ENCODE results near the gene ICAM5. TPM values are rescaled to one million over a fixed set of nuclear protein-coding genes. Genes with fewer than 3 reads are reported as not detected.

Gene ICAM5
- total and polyA plus RNA-seq, 10 of the 15 experiments (the other 5 are each of a cell fraction or from before 2014, with no cell fraction given): 0.14 to 4.6 (median 0.94) TPM; not detected in 2

DNA sequence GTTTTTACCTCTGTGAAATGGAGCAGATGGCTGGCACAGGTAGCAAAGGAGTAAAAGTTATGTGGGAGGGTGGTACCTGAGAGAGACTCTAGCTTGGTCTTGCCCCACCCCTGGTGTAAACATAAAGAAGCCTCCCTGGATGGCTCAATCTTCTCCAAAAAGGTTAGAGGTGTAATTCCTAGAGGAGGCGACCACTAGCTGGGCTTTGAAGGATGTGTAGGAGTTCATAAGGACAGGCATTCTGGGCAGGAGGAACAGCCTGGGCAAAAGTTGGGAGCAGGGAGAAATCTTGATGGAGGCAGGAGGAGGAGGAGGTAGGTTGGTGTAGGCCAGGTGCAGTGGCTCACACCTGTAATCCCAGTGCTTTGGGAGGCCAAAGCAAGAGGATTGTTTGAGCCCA is 10.8 kb upstream of the ICAM5 start:
- no peak for FAIRE-seq
- ChIA-PET POLR2A (interaction anchor here (1.1 to 1.8 kb wide), 2 partner anchors 8 to 10 kb away, joined by 4 to 6 read pairs; partner anchors contain the start of genes ICAM1 and ICAM5), RAD21 (ENCODE audit: unreplicated experiment) (interaction anchor here (1.1 to 1.8 kb wide), 2 partner anchors 10 to 112 kb away, joined by 4 to 7 read pairs; partner anchors contain the start of gene ICAM5), SMC1A (ENCODE audit: uncharacterized antibody, unreplicated experiment) (interaction anchor here (0.9 to 3.1 kb wide), 4 partner anchors 10 to 479 kb away, joined by 3 to 17 read pairs (median 9); partner anchors contain the start of gene ICAM5), CTCF (interaction anchor here (1.0 to 2.8 kb wide), 4 partner anchors 10 to 112 kb away, joined by 4 to 11 read pairs (median 6); partner anchors contain the start of gene ICAM5)
- ATAC-seq: no peak
- Histone ChIP-seq H3K9ac (ENCODE audit: control insufficient read depth, insufficient read depth, low read length) (no peak overlapping the region), H2AFZ (ENCODE audit: control insufficient read depth, low read depth, low read length) (no peak overlapping the region), H3K27me3 (replicated peaks in 1 of 2; ENCODE audit: control insufficient read depth in 2 of 2, insufficient read depth in 2 of 2, low read length in 1 of 2) (no peaks in the 10 kb centered on the region), H4K20me1 (ENCODE audit: control insufficient read depth, insufficient read depth) (peaks cover 4% of the 10 kb centered on the region; the same call in 1 of the 2 replicates), H3K36me3 (ENCODE audit: control insufficient read depth in 2 of 2, insufficient read depth in 2 of 2, low read length in 1 of 2) (peaks cover 24 to 26% of the 10 kb centered on the region in 2 experiments; a peak in 3 of 4 replicates), H3K4me1 (ENCODE audit: control insufficient read depth, insufficient read depth, low read length) (peaks cover 5% of the 10 kb centered on the region), H3K4me3 (peak overlapping the region; percentile 47), H3K4me2 (ENCODE audit: control insufficient read depth, insufficient read depth) (peak overlapping the region; percentile 4; the same call in 1 of the 2 replicates), H3K79me2 (ENCODE audit: control insufficient read depth, insufficient read depth, low read length) (peaks cover 44% of the 10 kb centered on the region), H3K27ac (ENCODE audit: control insufficient read depth, insufficient read depth) (no peak overlapping the region), H3K9me3 (replicated peaks; ENCODE audit: control insufficient read depth, insufficient read depth, low read length) (no peaks in the 10 kb centered on the region)
- no peak for TF ChIP-seq MTA2 (IDR thresholded peaks at IDR 0.05; ENCODE audit: low read depth)
- WGBS (ENCODE audit: insufficient coverage, insufficient replicate concordance, low lambda C conversion rate, missing lambda C conversion rate): 31% methylated on average over 1 of the region's 1 CpG
- BruUV-seq (replicated peaks): no TSS peak
- DNase-seq (ENCODE audit: low read depth, low spot score): no peak
- in situ Hi-C loops (cut with MboI): no loop called here
- intact Hi-C loops (cut with micrococcal nuclease; ENCODE audit: unreplicated experiment): no loop called here

DNA sequence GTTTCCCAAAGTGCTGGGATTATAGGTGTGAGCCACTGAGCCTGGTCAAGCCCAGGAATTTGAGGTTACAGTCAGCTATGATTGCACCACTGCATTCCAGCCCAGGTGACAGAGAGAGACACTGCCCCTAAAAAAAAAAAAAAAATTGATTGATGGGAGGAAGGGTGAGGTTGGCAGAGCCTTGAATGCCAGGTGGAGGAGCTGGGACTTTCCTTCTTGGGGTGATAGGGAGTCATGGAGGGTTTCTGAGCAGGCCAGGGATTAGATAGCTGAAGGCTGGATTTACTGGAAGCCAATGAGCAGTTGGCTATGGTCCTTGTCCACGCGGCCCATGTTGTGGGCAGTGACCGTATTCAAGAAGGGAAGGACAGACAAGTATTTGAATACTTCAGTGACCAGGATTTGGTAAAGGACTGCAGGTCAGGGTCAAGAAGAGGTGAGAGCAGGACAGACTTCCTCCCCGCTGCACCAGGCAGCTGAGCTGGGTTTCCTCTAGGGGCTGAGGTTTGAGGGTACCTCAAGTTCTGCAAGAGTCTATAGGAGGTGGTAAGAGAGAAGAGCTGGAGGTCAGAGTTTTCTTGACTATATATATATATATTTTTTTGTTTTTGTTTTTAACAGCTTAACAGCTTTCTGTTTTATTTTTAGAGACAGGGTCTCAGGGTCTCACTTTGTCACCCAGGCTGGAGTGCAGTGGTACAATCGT is 9.9 kb upstream of the ICAM5 start:
- intact Hi-C loops (cut with micrococcal nuclease; ENCODE audit: unreplicated experiment) (no loop called here), in situ Hi-C loops (cut with MboI) (no loop called here)
- RAD21 ChIA-PET (ENCODE audit: unreplicated experiment): interaction anchor here (1.0 to 1.8 kb wide), 6 partner anchors 9 to 111 kb away, joined by 3 to 7 read pairs (median 4); partner anchors contain the start of genes ICAM1 and ICAM5
- no peak for TF ChIP-seq SMC3 (IDR thresholded peaks at IDR 0.05; ENCODE audit: borderline replicate concordance, low read length)
- TF ChIP-seq PKNOX1 (IDR thresholded peaks at IDR 0.05): peak; percentile 60; the same call in 1 of the 2 replicates
- no peak for TF ChIP-seq USF2 (IDR thresholded peaks at IDR 0.05; ENCODE audit: borderline replicate concordance, low read depth, low read length)
- TF ChIP-seq, protein P1, sequence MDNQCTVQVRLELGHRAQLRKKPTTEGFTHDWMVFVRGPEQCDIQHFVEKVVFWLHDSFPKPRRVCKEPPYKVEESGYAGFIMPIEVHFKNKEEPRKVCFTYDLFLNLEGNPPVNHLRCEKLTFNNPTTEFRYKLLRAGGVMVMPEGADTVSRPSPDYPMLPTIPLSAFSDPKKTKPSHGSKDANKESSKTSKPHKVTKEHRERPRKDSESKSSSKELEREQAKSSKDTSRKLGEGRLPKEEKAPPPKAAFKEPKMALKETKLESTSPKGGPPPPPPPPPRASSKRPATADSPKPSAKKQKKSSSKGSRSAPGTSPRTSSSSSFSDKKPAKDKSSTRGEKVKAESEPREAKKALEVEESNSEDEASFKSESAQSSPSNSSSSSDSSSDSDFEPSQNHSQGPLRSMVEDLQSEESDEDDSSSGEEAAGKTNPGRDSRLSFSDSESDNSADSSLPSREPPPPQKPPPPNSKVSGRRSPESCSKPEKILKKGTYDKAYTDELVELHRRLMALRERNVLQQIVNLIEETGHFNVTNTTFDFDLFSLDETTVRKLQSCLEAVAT (IDR thresholded peaks at IDR 0.05): no peak
- TF ChIP-seq, protein P2, sequence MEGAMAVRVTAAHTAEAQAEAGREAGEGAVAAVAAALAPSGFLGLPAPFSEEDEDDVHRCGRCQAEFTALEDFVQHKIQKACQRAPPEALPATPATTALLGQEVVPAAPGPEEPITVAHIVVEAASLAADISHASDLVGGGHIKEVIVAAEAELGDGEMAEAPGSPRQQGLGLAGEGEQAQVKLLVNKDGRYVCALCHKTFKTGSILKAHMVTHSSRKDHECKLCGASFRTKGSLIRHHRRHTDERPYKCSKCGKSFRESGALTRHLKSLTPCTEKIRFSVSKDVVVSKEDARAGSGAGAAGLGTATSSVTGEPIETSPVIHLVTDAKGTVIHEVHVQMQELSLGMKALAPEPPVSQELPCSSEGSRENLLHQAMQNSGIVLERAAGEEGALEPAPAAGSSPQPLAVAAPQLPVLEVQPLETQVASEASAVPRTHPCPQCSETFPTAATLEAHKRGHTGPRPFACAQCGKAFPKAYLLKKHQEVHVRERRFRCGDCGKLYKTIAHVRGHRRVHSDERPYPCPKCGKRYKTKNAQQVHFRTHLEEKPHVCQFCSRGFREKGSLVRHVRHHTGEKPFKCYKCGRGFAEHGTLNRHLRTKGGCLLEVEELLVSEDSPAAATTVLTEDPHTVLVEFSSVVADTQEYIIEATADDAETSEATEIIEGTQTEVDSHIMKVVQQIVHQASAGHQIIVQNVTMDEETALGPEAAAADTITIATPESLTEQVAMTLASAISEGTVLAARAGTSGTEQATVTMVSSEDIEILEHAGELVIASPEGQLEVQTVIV (IDR thresholded peaks at IDR 0.05; ENCODE audit: borderline replicate concordance, partially characterized antibody): no peak
- TF ChIP-seq SMAD5 (IDR thresholded peaks at IDR 0.05; ENCODE audit: low read depth): peak; percentile 16; the same call in 1 of the 2 replicates

More for the DNA sequence above, 9.9 kb upstream of the ICAM5 start:
- FAIRE-seq (no peak), DNase-seq (ENCODE audit: low read depth, low spot score) (no peak), ATAC-seq (peak; percentile 30)
- 51% methylated on average over 5 of the region's 5 CpGs for WGBS (ENCODE audit: insufficient coverage, insufficient replicate concordance, low lambda C conversion rate, missing lambda C conversion rate)
- peaks cover 36% of the 10 kb centered on the region for H3K79me2 ChIP-seq (ENCODE audit: control insufficient read depth, insufficient read depth, low read length)
- peaks cover 4% of the 10 kb centered on the region; the same call in 1 of the 2 replicates for H4K20me1 ChIP-seq (ENCODE audit: control insufficient read depth, insufficient read depth)
- H3K4me1 ChIP-seq (ENCODE audit: control insufficient read depth, insufficient read depth, low read length): peaks cover 11% of the 10 kb centered on the region
- peak overlapping the region; percentile 30 for H3K4me2 ChIP-seq (ENCODE audit: control insufficient read depth, insufficient read depth)
- CTCF ChIA-PET: interaction anchor here (0.7 to 2.8 kb wide), 6 partner anchors 9 to 127 kb away, joined by 3 to 13 read pairs (median 7); partner anchors contain the start of genes ICAM1 and ICAM5
- TSS peak; percentile 50 for BruUV-seq (replicated peaks)
- no peaks in the 10 kb centered on the region for H3K27me3 ChIP-seq (replicated peaks in 1 of 2; ENCODE audit: control insufficient read depth in 2 of 2, insufficient read depth in 2 of 2, low read length in 1 of 2)
- POLR2A ChIA-PET: interaction anchor here (0.5 to 2.2 kb wide), 7 partner anchors 9 to 146 kb away, joined by 3 to 13 read pairs (median 4); partner anchors contain the start of genes ICAM1 and ICAM5
- H3K27ac ChIP-seq (ENCODE audit: control insufficient read depth, insufficient read depth): no peak overlapping the region
- peak overlapping the region; percentile 47; the same call in 1 of the 2 replicates for H3K4me3 ChIP-seq
- H2AFZ ChIP-seq (ENCODE audit: control insufficient read depth, low read depth, low read length): no peak overlapping the region
- H3K36me3 ChIP-seq (ENCODE audit: control insufficient read depth in 2 of 2, insufficient read depth in 2 of 2, low read length in 1 of 2): peaks cover 24 to 30% of the 10 kb centered on the region in 2 experiments; a peak in 3 of 4 replicates
- no peaks in the 10 kb centered on the region for H3K9me3 ChIP-seq (replicated peaks; ENCODE audit: control insufficient read depth, insufficient read depth, low read length)
- H3K9ac ChIP-seq (ENCODE audit: control insufficient read depth, insufficient read depth, low read length): no peak overlapping the region
- SMC1A ChIA-PET (ENCODE audit: uncharacterized antibody, unreplicated experiment): interaction anchor here (0.8 to 3.0 kb wide), 4 partner anchors 9 to 478 kb away, joined by 3 to 15 read pairs (median 6); partner anchors contain the start of gene ICAM5

Measured in GM12878 (cell line).